Neural progenitor cell (in vitro differentiated cells): Measurements from ENCODE around the gene TSPEAR. TPM values are rescaled to one million over a fixed set of nuclear protein-coding genes. Genes with fewer than 3 reads are reported as not detected.

ENCODE experiments used
- DNase-seq: peaks from one replicate; pipeline ENCODE4 v3.0.0-alpha.2; 2016; ENCODE audit warnings: low spot score
- H2AFZ ChIP-seq: fragments of 200-600 bp; sonication (generic); replicated peaks from 2 replicates; pipeline ENCODE4 v1.6.1; 2016; ENCODE audit warnings: antibody characterized with exemption
- H3F3A ChIP-seq: fragments of 200-600 bp; sonication (generic); 2 replicates; pipeline ENCODE4 v1.6.1; 2016; ENCODE audit warnings: antibody characterized with exemption, low read depth
- H3K27ac ChIP-seq: fragments of 200-600 bp; sonication (generic); 2 replicates; pipeline ENCODE4 v1.5.1; 2016; ENCODE audit warnings: mild to moderate bottlenecking
- H3K27me3 ChIP-seq: fragments of 200-600 bp; sonication (generic); 2 replicates; pipeline ENCODE4 v1.6.1; 2016; ENCODE audit warnings: mild to moderate bottlenecking, moderate library complexity
- H3K36me3 ChIP-seq: fragments of 200-600 bp; sonication (generic); 2 replicates; pipeline ENCODE4 v1.5.1; 2016
- H3K4me1 ChIP-seq: fragments of 200-600 bp; sonication (generic); 2 replicates; pipeline ENCODE4 v1.6.1; 2016; ENCODE audit warnings: mixed run types
- H3K4me2 ChIP-seq: fragments of 200-600 bp; sonication (generic); 2 replicates; pipeline ENCODE4 v1.6.1; 2016
- H3K4me3 ChIP-seq: fragments of 200-600 bp; sonication (generic); 2 replicates; pipeline ENCODE4 v1.5.1; 2016
- H3K79me2 ChIP-seq: fragments of 200-600 bp; sonication (generic); 2 replicates; pipeline ENCODE4 v1.6.1; 2016; ENCODE audit warnings: low read depth
- H3K9ac ChIP-seq: fragments of 200-600 bp; sonication (generic); 2 replicates; pipeline ENCODE4 v1.6.1; 2016
- H3K9me3 ChIP-seq: fragments of 200-600 bp; sonication (generic); 2 replicates; pipeline ENCODE4 v1.5.1; 2016; ENCODE audit warnings: low read depth
- H4K20me1 ChIP-seq: fragments of 200-600 bp; sonication (generic); 2 replicates; pipeline ENCODE4 v1.6.1; 2016; ENCODE audit warnings: low read depth
- H3K27ac Mint-ChIP-seq: 3 replicates; pipeline ENCODE4 v1.8.0; 2021; ENCODE audit warnings: mixed read lengths
- H3K27me3 Mint-ChIP-seq: 2 replicates; pipeline ENCODE4 v1.8.0; 2022; ENCODE audit warnings: low read depth, mild to moderate bottlenecking, inconsistent platforms, moderate library complexity, mixed read lengths; ENCODE audit not compliant: insufficient read depth
- H3K36me3 Mint-ChIP-seq: 3 replicates; pipeline ENCODE4 v1.8.0; 2021; ENCODE audit warnings: mixed read lengths
- H3K4me1 Mint-ChIP-seq: 3 replicates; pipeline ENCODE4 v1.8.0; 2021; ENCODE audit warnings: mixed read lengths
- H3K4me3 Mint-ChIP-seq: 3 replicates; pipeline ENCODE4 v1.8.0; 2021; ENCODE audit warnings: mild to moderate bottlenecking, moderate library complexity, mixed read lengths
- H3K9me3 Mint-ChIP-seq: 3 replicates; pipeline ENCODE4 v1.8.0; 2020; ENCODE audit warnings: mixed read lengths
- CTCF ChIP-seq: fragments of 200-600 bp; sonication (generic); IDR thresholded peaks from 2 replicates; pipeline ENCODE4 v1.5.1; 2017; ENCODE audit warnings: antibody characterized with exemption, mild to moderate bottlenecking
- EZH2 ChIP-seq: fragments of 200-600 bp; sonication (generic); IDR thresholded peaks from 2 replicates; pipeline ENCODE4 v1.6.1; 2017; ENCODE audit warnings: antibody characterized with exemption, mild to moderate bottlenecking, moderate library complexity
- EZH2phosphoT487 ChIP-seq: fragments of 200-600 bp; sonication (generic); IDR thresholded peaks from 2 replicates; pipeline ENCODE4 v1.6.1; 2017; ENCODE audit warnings: antibody characterized with exemption
- total RNA-seq: library from RNA; depleted of rRNA; stranded (reverse); fragments of >200 nt; gene quantifications from 2 replicates; pipeline ENCODE4 v1.2.3, GENCODE V29; 2015; ENCODE audit warnings: low replicate concordance

The TSPEAR gene
- total RNA-seq, 1 donor from 2014 or later, result not detected

GRCh38 chr21:44532712-44533111 lies 178.7 kb downstream of the TSPEAR start:
- Histone ChIP-seq H3K36me3 (no peaks in the 10 kb centered on the region), H3K27me3 (no peaks in the 10 kb centered on the region), H4K20me1 (no peaks in the 10 kb centered on the region), H3F3A (no peaks in the 10 kb centered on the region), H3K4me3 (no peak overlapping the region), H3K9me3 (no peaks in the 10 kb centered on the region), H3K4me1 (no peaks in the 10 kb centered on the region), H3K4me2 (no peak overlapping the region), H3K27ac (no peak overlapping the region), H2AFZ (no peak overlapping the region), H3K79me2 (no peaks in the 10 kb centered on the region), H3K9ac (no peak overlapping the region)
- DNase-seq, result no peak
- Mint-ChIP-seq H3K4me3 (no peak overlapping the region), H3K36me3 (no peaks in the 10 kb centered on the region), H3K27me3 (peaks cover 18% of the 10 kb centered on the region), H3K9me3 (no peaks in the 10 kb centered on the region), H3K4me1 (peaks cover 3% of the 10 kb centered on the region), H3K27ac (no peak overlapping the region)
- no peak for TF ChIP-seq EZH2phosphoT487
- TF ChIP-seq CTCF, result no peak
- TF ChIP-seq EZH2, result no peak

GRCh38 chr21:44531606-44532564 lies 179.5 kb downstream of the TSPEAR start:
- no peak overlapping the region for H3K4me3 ChIP-seq
- no peak for DNase-seq
- H3K79me2 ChIP-seq, result no peaks in the 10 kb centered on the region
- no peaks in the 10 kb centered on the region for H3K4me1 ChIP-seq
- H3K9me3 ChIP-seq, result no peaks in the 10 kb centered on the region
- H3K4me1 Mint-ChIP-seq, result peaks cover 3% of the 10 kb centered on the region
- no peaks in the 10 kb centered on the region for H4K20me1 ChIP-seq
- H3F3A ChIP-seq, result no peaks in the 10 kb centered on the region
- no peak overlapping the region for H3K9ac ChIP-seq
- H3K36me3 ChIP-seq, result no peaks in the 10 kb centered on the region
- no peaks in the 10 kb centered on the region for H3K36me3 Mint-ChIP-seq
- no peak overlapping the region for H3K4me3 Mint-ChIP-seq
- H3K4me2 ChIP-seq, result no peak overlapping the region
- peak overlapping the region; percentile 42 for H3K27ac Mint-ChIP-seq
- H3K27me3 ChIP-seq, result no peaks in the 10 kb centered on the region
- no peaks in the 10 kb centered on the region for H3K9me3 Mint-ChIP-seq
- no peak overlapping the region for H2AFZ ChIP-seq
- no peak for TF ChIP-seq EZH2phosphoT487
- no peak for TF ChIP-seq CTCF
- no peak for TF ChIP-seq EZH2
- H3K27me3 Mint-ChIP-seq, result peaks cover 18% of the 10 kb centered on the region
- H3K27ac ChIP-seq, result no peak overlapping the region

GRCh38 chr21:44530903-44531605 lies 180.3 kb downstream of the TSPEAR start:
- Mint-ChIP-seq H3K36me3 (no peaks in the 10 kb centered on the region), H3K27ac (peak overlapping the region; percentile 25), H3K4me3 (no peak overlapping the region), H3K4me1 (peaks cover 3% of the 10 kb centered on the region), H3K9me3 (no peaks in the 10 kb centered on the region), H3K27me3 (peaks cover 18% of the 10 kb centered on the region)
- no peak for DNase-seq
- Histone ChIP-seq H3K36me3 (no peaks in the 10 kb centered on the region), H3F3A (no peaks in the 10 kb centered on the region), H3K27ac (no peak overlapping the region), H3K4me3 (no peak overlapping the region), H2AFZ (no peak overlapping the region), H3K9me3 (no peaks in the 10 kb centered on the region), H3K79me2 (no peaks in the 10 kb centered on the region), H3K27me3 (no peaks in the 10 kb centered on the region), H3K4me2 (no peak overlapping the region), H3K4me1 (no peaks in the 10 kb centered on the region), H3K9ac (no peak overlapping the region), H4K20me1 (no peaks in the 10 kb centered on the region)
- TF ChIP-seq CTCF, result no peak
- no peak for TF ChIP-seq EZH2phosphoT487
- TF ChIP-seq EZH2, result no peak
